Adrenal gland (tissue), 5 donors: ENCODE results near the gene LHPP.

Experiments used
- CTCF ChIP-seq, 6 experiments: fragments of 450-650 bp in 4 of 6; fragments of 200-600 bp in 2 of 6; sonication (generic) in 1 of 6; IDR thresholded peaks; 1 replicate in 5 of 6; 2 replicates in 1 of 6; pipeline versions ENCODE4 v1.5.1 to v1.8.0; 2016 to 2021; ENCODE audit warnings: antibody characterized with exemption in 6 of 6, mild to moderate bottlenecking in 2 of 6, moderate library complexity in 1 of 6
- POLR2A ChIP-seq, 2 donors: fragments of 450-650 bp; IDR thresholded peaks; one replicate each; pipeline ENCODE4 v1.6.1; 2017; ENCODE audit warnings: antibody characterized with exemption in 2 of 2, mild to moderate bottlenecking in 2 of 2, moderate library complexity in 1 of 2
- donor health status: DM: no; HTN: no; CAD: no.

GRCh38 chr10:124494046-124494807 lies 32.6 kb downstream of the LHPP start:
- no peak for TF ChIP-seq CTCF (IDR thresholded peaks at IDR 0.05)
- TF ChIP-seq POLR2A (IDR thresholded peaks at IDR 0.05) = no peak
